IMR-90 (cell line): ENCODE data around the gene ADAMTS6. TPM values are rescaled to one million over a fixed set of nuclear protein-coding genes. Genes with fewer than 3 reads are reported as not detected.

ENCODE experiments used
- microRNA-seq, 2 experiments: library from miRNA; stranded (forward) in 1 of 2; unstranded in 1 of 2; fragments of 10-50 nt in 1 of 2; fragments of <30 nt in 1 of 2; gene quantifications in 1 of 2; microRNA quantifications in 1 of 2; one replicate each; pipeline versions ENCODE3 to v1.1.0; 2013 to 2020; ENCODE audit not compliant: insufficient read depth in 1 of 2, insufficient read length in 1 of 2, unreplicated experiment in 1 of 2
- polyA plus RNA-seq, 3 experiments: library from polyadenylated mRNA; depleted of rRNA; stranded (reverse); fragments of >200 nt; gene quantifications; 2 replicates each; pipeline ENCODE4 v1.2.3, GENCODE V29; 2012; ENCODE audit warnings: low replicate concordance in 1 of 3
- small RNA-seq, 5 experiments: library from RNA; depleted of rRNA; stranded (forward); fragments of <200 nt; gene quantifications; one replicate each; pipeline ENCODE3, GENCODE V24; 2012
- total RNA-seq: library from RNA; depleted of rRNA; stranded (reverse); fragments of >200 nt; gene quantifications from 2 replicates; pipeline ENCODE4 v1.2.3, GENCODE V29; 2012; rRNA removed

ADAMTS6 gene
- total and polyA plus RNA-seq, 2 of the 4 experiments (the other 2 are of a cell fraction): 23.9 to 173 TPM

Small RNAs within 50 kb of the gene (microRNA-seq; reads per million reads assigned to microRNA genes)
- not detected for gene RF00019 (ENCODE audit: insufficient read depth, insufficient read length)

Small RNAs within 50 kb of the gene (small RNA-seq; reads per million reads assigned to genes)
- 0 reads per million in 5 experiments for gene RF00019

Other genes with a start within 250 kb of the ADAMTS6 start
- 5.6 and 13.6 TPM in 2 replicates for gene CENPK, start 81.2 kb upstream of the ADAMTS6 start, total RNA-seq
- 6.6 and 9.4 TPM in 2 replicates for gene CENPK, start 81.2 kb upstream of the ADAMTS6 start, polyA plus RNA-seq (2012; rRNA removed)
- gene PPWD1, start 81.4 kb upstream of the ADAMTS6 start, total RNA-seq: 17.9 and 30.8 TPM in 2 replicates
- gene PPWD1, start 81.4 kb upstream of the ADAMTS6 start, polyA plus RNA-seq (2012; rRNA removed): 8.4 and 12.5 TPM in 2 replicates
- gene TRIM23, start 142.4 kb upstream of the ADAMTS6 start, total RNA-seq: 28.9 and 33.1 TPM in 2 replicates
- gene TRIM23, start 142.4 kb upstream of the ADAMTS6 start, polyA plus RNA-seq (2012; rRNA removed): 3.7 and 4.1 TPM in 2 replicates
- gene SHLD3, start 143.1 kb upstream of the ADAMTS6 start, total RNA-seq: 2.5 and 3.9 TPM in 2 replicates
- gene SHLD3, start 143.1 kb upstream of the ADAMTS6 start, polyA plus RNA-seq (2012; rRNA removed): 1.6 and 1.7 TPM in 2 replicates
- gene TRAPPC13, start 143.1 kb upstream of the ADAMTS6 start, total RNA-seq: 17.2 and 26.7 TPM in 2 replicates
- 9.6 and 10.1 TPM in 2 replicates for gene TRAPPC13, start 143.1 kb upstream of the ADAMTS6 start, polyA plus RNA-seq (2012; rRNA removed)
- 15.1 and 25.6 TPM in 2 replicates for gene SGTB, start 240.2 kb upstream of the ADAMTS6 start, total RNA-seq
- gene SGTB, start 240.2 kb upstream of the ADAMTS6 start, polyA plus RNA-seq (2012; rRNA removed): 5.9 and 7.5 TPM in 2 replicates
- gene NLN, start 240.3 kb upstream of the ADAMTS6 start, total RNA-seq: 37.1 and 50.3 TPM in 2 replicates
- 14.2 and 19.1 TPM in 2 replicates for gene NLN, start 240.3 kb upstream of the ADAMTS6 start, polyA plus RNA-seq (2012; rRNA removed)